C4-2B (cell line): ENCODE results near the gene NCAPD3.

Source experiments
- H3K27ac ChIP-seq: fragments of 450-650 bp; 2 replicates; pipeline ENCODE4 v1.5.1; 2017
- ZFX ChIP-seq: fragments of 450-650 bp; IDR thresholded peaks from 2 replicates; pipeline ENCODE4 v1.6.1; 2017
- TF ChIP-seq, protein P1 (sequence below): fragments of 450-650 bp; conservative IDR thresholded peaks from 2 replicates; pipeline ENCODE4 v1.5.1; 2017; ENCODE audit warnings: mild to moderate bottlenecking

The NCAPD3 gene

DNA sequence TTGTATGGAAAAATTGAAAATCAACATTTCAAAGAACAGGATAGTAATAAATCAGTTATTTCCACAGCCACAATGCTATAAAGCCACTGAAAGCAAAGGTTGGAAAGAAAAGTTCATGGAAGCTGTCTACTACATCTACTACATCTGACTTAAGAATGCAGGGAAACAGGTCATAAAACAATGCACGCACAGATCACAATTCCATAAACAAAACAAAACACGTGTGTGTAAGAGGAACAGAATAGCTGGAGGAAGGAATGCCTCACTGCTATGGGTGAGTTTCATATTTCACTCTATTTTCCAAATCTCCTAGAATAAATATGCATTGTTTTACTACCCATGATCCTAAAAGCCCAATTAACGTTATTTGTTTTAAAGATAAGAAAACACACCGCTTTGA, 66.3 kb downstream of the NCAPD3 start:
- H3K27ac ChIP-seq = no peak overlapping the region; the same call in 1 of the 2 replicates
- TF ChIP-seq, protein P1, sequence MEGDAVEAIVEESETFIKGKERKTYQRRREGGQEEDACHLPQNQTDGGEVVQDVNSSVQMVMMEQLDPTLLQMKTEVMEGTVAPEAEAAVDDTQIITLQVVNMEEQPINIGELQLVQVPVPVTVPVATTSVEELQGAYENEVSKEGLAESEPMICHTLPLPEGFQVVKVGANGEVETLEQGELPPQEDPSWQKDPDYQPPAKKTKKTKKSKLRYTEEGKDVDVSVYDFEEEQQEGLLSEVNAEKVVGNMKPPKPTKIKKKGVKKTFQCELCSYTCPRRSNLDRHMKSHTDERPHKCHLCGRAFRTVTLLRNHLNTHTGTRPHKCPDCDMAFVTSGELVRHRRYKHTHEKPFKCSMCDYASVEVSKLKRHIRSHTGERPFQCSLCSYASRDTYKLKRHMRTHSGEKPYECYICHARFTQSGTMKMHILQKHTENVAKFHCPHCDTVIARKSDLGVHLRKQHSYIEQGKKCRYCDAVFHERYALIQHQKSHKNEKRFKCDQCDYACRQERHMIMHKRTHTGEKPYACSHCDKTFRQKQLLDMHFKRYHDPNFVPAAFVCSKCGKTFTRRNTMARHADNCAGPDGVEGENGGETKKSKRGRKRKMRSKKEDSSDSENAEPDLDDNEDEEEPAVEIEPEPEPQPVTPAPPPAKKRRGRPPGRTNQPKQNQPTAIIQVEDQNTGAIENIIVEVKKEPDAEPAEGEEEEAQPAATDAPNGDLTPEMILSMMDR = no peak
- no peak for TF ChIP-seq ZFX

DNA sequence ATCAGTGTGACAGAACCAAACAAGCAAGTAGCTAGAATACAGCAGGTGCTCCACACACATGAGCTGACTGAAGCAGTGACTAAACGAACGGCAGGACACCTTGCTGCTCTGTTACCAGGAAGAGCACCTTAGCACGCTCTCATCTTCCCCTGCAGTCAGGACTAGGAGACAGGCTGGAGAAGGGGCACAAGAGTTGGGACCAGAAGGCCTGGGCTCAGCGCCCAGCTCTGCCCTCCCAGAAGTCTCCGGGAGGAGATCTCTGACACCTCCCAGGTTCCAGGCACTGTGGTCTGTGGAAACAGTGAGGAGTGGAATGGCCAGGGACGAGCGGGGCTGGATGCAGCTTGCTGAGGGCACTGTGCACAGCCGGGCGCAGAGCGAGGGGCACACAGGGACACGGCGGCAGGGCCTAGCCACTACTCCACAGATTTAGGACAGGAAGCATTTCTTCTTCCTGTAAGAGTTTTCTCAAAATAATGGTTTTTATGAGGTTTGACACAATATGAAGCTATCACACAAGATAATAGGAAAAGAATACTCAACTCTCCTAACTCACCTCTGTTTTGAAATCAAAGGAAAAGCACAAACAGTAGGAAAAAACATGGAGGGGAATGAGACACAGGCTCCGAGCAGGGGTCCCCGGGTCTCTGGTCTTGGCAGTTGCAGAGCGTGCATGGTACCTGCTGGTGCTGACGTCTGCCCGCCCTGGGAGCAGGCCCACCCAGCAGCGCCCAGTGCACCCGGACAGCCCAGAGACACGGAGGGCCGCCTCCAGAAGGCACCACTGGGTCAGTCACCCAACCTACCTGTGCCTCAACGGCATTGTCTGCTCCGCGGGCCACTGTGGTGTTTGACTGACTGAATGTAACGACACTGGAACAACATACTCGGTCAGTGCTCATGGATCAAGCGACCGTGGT, 67.6 kb downstream of the NCAPD3 start:
- TF ChIP-seq, protein P1 = no peak
- no peak for TF ChIP-seq ZFX
- no peak overlapping the region for H3K27ac ChIP-seq

DNA sequence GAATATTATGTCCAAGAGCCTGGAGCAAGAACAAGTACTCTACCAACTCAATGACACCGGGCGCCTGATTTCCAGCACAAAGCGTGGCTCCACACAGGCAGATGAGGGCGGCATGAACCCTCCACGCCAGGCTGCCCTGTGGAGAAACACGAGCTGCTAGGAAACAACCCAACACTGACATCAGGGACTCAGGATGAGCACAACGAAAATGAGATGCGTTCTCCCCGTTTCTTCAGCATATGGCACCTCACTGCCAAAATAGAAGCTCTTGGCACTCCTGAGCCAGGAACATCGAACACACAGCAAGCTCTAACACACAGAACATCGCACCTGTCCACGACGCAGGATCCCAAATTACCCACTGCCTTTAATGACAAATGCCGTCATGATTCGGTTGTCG, 68.3 kb downstream of the NCAPD3 start:
- TF ChIP-seq, protein P1 = no peak
- no peak for TF ChIP-seq ZFX

DNA sequence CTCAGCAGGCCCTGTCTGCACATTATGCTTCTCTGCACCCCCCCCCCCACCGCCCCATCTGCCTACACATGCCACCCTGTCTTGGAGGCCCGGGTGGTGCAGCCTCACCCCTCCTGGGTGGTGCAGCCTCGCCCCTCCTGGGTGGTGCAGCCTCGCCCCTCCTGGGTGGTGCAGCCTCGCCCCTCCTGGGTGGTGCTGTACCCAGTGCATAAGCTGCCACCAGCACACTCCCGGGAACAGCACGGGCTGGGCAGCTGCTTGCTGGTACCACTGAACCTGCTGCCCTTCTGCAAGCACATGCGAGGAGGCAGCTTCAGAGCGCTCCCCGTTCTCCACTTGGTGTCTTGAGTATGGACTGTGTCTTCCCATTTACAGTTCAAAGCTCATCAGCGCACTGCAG, 69.3 kb downstream of the NCAPD3 start:
- no peak overlapping the region for H3K27ac ChIP-seq
- no peak for TF ChIP-seq ZFX
- TF ChIP-seq, protein P1 = no peak

More for the DNA sequence above, 68.3 kb downstream of the NCAPD3 start:
- H3K27ac ChIP-seq = no peak overlapping the region

DNA sequence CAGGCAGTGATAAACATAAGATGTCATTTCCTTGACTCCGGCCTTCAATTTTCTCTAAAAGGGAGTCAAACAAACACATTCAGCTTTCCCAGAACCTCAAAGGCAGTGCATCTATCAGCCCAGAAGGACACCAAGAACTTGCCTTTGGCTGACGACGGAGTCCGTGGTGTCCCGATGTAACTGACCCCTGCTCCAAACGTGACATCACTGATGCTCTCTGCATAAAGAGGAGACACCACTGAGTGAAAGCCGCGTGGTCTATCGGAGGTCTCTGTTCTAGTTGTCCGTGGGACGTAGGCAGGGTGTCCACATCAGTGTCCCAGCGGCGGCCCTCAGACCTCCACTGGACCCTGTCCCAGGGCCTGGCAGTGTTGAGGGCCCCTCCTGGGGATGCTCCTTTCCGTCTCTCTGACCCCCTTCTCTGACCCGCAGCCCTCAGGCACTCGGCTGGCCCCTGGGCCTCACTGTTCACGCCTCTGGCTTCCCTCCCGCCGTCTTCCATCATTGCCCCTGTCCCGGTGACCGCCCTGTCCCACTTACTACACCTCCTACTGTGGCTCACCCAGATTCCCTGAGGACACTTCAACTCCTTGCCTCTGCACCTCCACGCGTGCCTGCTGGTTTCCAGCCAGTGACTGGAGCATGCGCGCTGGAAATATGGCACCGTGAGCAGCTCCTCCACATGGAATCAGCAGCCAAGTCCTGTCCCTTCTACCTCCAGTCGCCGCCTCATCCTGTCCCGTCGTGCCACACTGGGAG, 70.4 kb downstream of the NCAPD3 start:
- H3K27ac ChIP-seq = no peak overlapping the region
- TF ChIP-seq, protein P1 = no peak
- TF ChIP-seq ZFX = no peak

DNA sequence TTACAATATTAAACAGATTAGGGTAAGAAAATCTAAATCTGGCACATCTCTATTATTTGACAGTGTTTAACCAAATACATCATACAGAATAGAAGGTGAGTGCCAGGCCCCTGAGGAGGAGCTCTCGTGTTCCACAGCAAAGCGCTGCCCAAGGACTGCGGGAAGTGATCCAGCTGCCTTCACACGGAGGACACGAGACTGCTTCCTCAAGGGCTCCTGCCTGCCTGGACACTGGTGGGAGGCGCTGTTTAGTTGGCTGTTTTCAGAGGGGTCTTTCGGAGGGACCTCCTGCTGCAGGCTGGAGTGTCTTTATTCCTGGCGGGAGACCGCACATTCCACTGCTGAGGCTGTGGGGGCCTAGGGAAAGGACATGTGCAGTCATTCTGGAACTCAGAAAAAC, 71.1 kb downstream of the NCAPD3 start:
- H3K27ac ChIP-seq = no peak overlapping the region
- no peak for TF ChIP-seq ZFX
- TF ChIP-seq, protein P1 = no peak

DNA sequence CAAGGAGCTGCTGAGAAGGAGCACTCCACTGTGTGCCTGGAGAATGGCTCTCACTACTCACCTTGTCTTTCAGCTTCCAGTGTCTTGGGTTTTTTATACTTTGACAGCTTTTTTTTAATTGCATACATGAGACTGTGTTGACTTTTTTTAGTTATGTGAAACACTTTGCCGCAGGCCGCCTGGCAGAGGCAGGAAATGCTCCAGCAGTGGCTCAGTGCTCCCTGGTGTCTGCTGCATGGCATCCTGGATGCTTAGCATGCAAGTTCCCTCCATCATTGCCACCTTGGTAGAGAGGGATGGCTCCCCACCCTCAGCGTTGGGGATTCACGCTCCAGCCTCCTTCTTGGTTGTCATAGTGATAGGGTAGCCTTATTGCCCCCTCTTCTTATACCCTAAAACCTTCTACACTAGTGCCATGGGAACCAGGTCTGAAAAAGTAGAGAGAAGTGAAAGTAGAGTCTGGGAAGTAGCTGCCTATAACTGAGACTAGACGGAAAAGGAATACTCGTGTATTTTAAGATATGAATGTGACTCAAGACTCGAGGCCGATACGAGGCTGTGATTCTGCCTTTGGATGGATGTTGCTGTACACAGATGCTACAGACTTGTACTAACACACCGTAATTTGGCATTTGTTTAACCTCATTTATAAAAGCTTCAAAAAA, 72.6 kb downstream of the NCAPD3 start:
- H3K27ac ChIP-seq = no peak overlapping the region
- TF ChIP-seq ZFX = no peak
- TF ChIP-seq, protein P1 = no peak
